GM12873 (cell line): ENCODE data around the gene STKLD1.

ENCODE experiments used
- CTCF ChIP-seq: IDR thresholded peaks from 2 replicates; pipeline ENCODE4 v1.5.1; 2012; ENCODE audit warnings: low read depth, mild to moderate bottlenecking, moderate library complexity, low read length, control low read depth; ENCODE audit not compliant: insufficient read depth; ENCODE audit errors: missing control alignments

STKLD1 gene

GRCh38 chr9:133375724-133376654 lies at the start of gene STKLD1, which contains the start of gene SURF4:
Gene STKLD1, plus strand, starts transcription at chr9:133376366. Its CDS starts 108 bp downstream, at chr9:133376474.
Gene SURF4, minus strand, starts transcription at chr9:133376060. Its CDS starts 91 bp downstream, at chr9:133375969.
- TF ChIP-seq CTCF: no peak

GRCh38 chr9:133327834-133328484 lies 48.2 kb upstream of the STKLD1 start:
- no peak for TF ChIP-seq CTCF

DNA sequence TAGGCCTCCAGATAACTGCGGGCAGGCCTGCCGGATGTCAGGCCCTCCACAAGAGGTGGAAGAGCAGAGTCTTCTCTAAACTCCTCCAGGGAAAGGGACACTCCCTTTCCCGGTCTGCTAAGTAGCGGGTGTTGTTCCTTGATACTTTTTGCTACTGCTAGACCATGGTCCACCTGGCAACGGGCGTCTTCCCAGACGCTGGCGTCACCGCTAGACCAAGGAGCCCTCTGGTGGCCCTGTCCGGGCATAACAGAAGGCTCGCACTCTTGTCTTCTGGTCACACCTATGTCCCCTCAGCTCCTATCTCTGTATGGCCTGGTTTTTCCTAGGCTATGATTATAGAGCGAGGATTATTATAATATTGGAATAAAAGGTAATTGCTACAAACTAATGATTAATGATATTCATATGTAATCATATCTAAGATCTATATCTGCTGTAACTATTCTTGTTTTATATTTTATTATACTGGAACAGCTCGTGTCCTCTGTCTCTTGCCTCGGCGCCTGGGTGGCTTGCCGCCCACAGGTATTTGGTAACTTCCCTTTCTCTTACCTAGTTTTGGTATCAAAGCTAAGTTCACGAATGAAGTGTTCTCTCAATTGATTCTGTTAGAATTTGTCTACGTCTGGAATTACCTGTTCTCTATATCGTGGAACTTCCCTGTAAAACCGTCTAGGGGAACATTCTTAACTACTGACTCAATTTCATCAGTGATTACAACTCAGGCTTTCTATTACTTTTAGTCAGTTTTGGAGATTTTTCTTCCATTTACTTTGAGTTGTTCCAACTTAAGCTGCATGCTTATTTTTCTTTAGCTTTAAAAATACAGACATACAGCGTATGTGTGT lies 46.6 kb upstream of the STKLD1 start:
- TF ChIP-seq CTCF: peak; percentile 59

DNA sequence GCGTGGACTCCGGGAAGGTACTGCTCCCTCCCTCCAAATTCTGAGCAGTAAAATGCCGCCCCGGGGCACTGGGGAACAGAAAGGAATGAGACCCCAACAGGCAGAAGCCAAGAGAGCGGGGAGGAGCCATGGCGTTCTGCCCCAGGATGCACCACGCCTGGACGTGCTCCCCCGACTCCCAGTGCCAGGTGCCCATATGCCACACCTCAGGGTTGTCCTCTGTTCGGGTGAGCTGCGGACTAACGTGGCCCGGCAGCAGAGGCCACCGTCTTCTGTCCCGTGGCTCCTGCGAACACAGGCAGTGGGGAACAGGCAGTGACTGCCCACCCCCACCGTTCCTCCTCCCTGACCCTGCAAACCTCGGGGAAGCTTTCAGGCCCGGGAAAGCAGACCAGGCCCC lies 44.9 kb upstream of the STKLD1 start:
- TF ChIP-seq CTCF: no peak

GRCh38 chr9:133331641-133332380 lies 44.4 kb upstream of the STKLD1 start:
- TF ChIP-seq CTCF: no peak

DNA sequence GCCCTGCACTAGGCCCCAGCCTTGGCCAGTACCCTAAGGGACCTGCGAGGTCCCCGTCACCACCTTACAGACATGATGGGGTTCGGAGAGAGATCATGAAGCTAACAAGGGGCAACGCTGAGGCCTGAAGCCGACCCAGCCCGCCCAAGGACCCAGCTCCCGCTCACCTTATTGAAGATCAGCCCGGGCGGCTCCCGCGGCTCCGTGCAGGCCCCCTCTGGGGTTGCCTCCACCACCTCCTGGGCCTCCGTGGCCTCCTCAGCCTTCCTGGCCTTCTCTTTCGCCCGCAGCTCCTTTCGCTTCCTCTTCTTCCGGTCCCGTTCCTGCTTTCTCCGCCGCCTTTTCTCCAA lies 43.8 kb upstream of the STKLD1 start:
- no peak for TF ChIP-seq CTCF
